ENCODE measurements around the gene NAT16.
"Not testable (repeated sequence)": the region's sequence is repeated elsewhere in the genome, so short reads cannot be mapped to it uniquely, and the experiment has no call there.

The NAT16 gene

GRCh38 chr7:101202603-101202918 lies 22.5 kb upstream of the NAT16 start:
- no peak for DNase-seq

- DNase-seq, result no peak
Observed at GRCh38 chr7:101201695-101202602, 21.9 kb upstream of the NAT16 start.

- no peak for DNase-seq
Observed at GRCh38 chr7:101200862-101201599, 20.9 kb upstream of the NAT16 start, which contains the start of gene MOGAT3. MOGAT3 (minus strand) TSS chr7:101201036; CDS start chr7:101200854, 182 bp downstream.

GRCh38 chr7:101200504-101200861 lies 20.4 kb upstream of the NAT16 start:
- no peak for DNase-seq

GRCh38 chr7:101199522-101199921 lies 19.4 kb upstream of the NAT16 start:
- not testable (repeated sequence) for DNase-seq

- DNase-seq, result no peak
Observed at GRCh38 chr7:101198476-101198875, 18.4 kb upstream of the NAT16 start.

- DNase-seq, result no peak
Observed at GRCh38 chr7:101197991-101198390, 17.9 kb upstream of the NAT16 start.

GRCh38 chr7:101195884-101196283 lies 15.8 kb upstream of the NAT16 start:
- DNase-seq, result no peak

- DNase-seq, result no peak
Observed at GRCh38 chr7:101189109-101189508, 9.0 kb upstream of the NAT16 start.

GRCh38 chr7:101186844-101187428 lies 6.8 kb upstream of the NAT16 start:
- no peak for DNase-seq

GRCh38 chr7:101186194-101186593 lies 6.1 kb upstream of the NAT16 start:
- no peak for DNase-seq

- DNase-seq, result peak in 3 of 56 donors; percentile 6 to 20 (median 8)
Observed at GRCh38 chr7:101185258-101185839, 5.3 kb upstream of the NAT16 start.

GRCh38 chr7:101179713-101180112 lies 380 bp downstream of the NAT16 start:
- DNase-seq, result no peak

- DNase-seq, result no peak
Observed at GRCh38 chr7:101179117-101179516, 976 bp downstream of the NAT16 start.

GRCh38 chr7:101177644-101178043 lies 2.4 kb downstream of the NAT16 start:
- no peak for DNase-seq

GRCh38 chr7:101175664-101176063 lies 4.4 kb downstream of the NAT16 start:
- DNase-seq, result no peak

GRCh38 chr7:101174322-101174854 lies 5.7 kb downstream of the NAT16 start:
- no peak for DNase-seq

- no peak for DNase-seq
Observed at GRCh38 chr7:101173752-101174244, 6.3 kb downstream of the NAT16 start.

GRCh38 chr7:101172854-101173751 lies 7.0 kb downstream of the NAT16 start:
- peak in 3 of 56 donors; percentile 25 to 43 (median 35) for DNase-seq

Measured in amygdala (tissue), 56 donors.